Chondrocyte (in vitro differentiated cells): ENCODE data around the gene IQGAP2. TPM values are rescaled to one million over a fixed set of nuclear protein-coding genes. Genes with fewer than 3 reads are reported as not detected.

ENCODE experiments used
- DNase-seq: peaks from one replicate; pipeline ENCODE4 v3.0.0; 2021; ENCODE audit warnings: mixed read lengths, low spot score
- H3K27ac Mint-ChIP-seq: one replicate; pipeline ENCODE4 v1.8.0; 2021; ENCODE audit warnings: mild to moderate bottlenecking, moderate library complexity, mixed read lengths; ENCODE audit not compliant: unreplicated experiment
- H3K27me3 Mint-ChIP-seq: 2 replicates; pipeline ENCODE4 v1.8.0; 2021; ENCODE audit warnings: low read depth, mixed read lengths
- H3K36me3 Mint-ChIP-seq: 2 replicates; pipeline ENCODE4 v1.8.0; 2021; ENCODE audit warnings: low read depth, mixed read lengths
- H3K4me1 Mint-ChIP-seq: 2 replicates; pipeline ENCODE4 v1.8.0; 2021; ENCODE audit warnings: low read depth, mild to moderate bottlenecking, mixed read lengths
- H3K4me3 Mint-ChIP-seq: one replicate; pipeline ENCODE4 v1.8.0; 2021; ENCODE audit warnings: mild to moderate bottlenecking, moderate library complexity, mixed read lengths; ENCODE audit not compliant: unreplicated experiment
- H3K9me3 Mint-ChIP-seq: 2 replicates; pipeline ENCODE4 v1.8.0; 2021; ENCODE audit warnings: low read depth, mixed read lengths
- CTCF ChIP-seq: fragments of 200-600 bp; sonication (generic); IDR thresholded peaks from 2 replicates; pipeline ENCODE4 v1.5.0; 2021; ENCODE audit warnings: antibody characterized with exemption, mild to moderate bottlenecking, moderate library complexity
- total RNA-seq: library from RNA; stranded (reverse); gene quantifications from 3 replicates; pipeline ENCODE4 v1.2.1, GENCODE V29; 2021

The IQGAP2 gene
- total RNA-seq, 1 donor from 2014 or later = 3.0 TPM

GRCh38 chr5:76638479-76638878, 235.4 kb downstream of the IQGAP2 start:
- no peak for DNase-seq
- no peaks in the 10 kb centered on the region for H3K9me3 Mint-ChIP-seq

GRCh38 chr5:76641514-76642120, 238.5 kb downstream of the IQGAP2 start:
- Mint-ChIP-seq H3K4me1 (peaks cover 39% of the 10 kb centered on the region), H3K4me3 (no peak overlapping the region), H3K27ac (no peak overlapping the region), H3K9me3 (no peaks in the 10 kb centered on the region), H3K36me3 (no peaks in the 10 kb centered on the region), H3K27me3 (no peaks in the 10 kb centered on the region)
- no peak for DNase-seq
- TF ChIP-seq CTCF = peak; percentile 90

More at GRCh38 chr5:76638479-76638878, 235.4 kb downstream of the IQGAP2 start:
- Mint-ChIP-seq H3K27me3 (no peaks in the 10 kb centered on the region), H3K4me1 (peaks cover 46% of the 10 kb centered on the region), H3K27ac (peak overlapping the region; percentile 29), H3K4me3 (no peak overlapping the region), H3K36me3 (no peaks in the 10 kb centered on the region)
- no peak for TF ChIP-seq CTCF

GRCh38 chr5:76642390-76643040, 239.4 kb downstream of the IQGAP2 start:
- Mint-ChIP-seq H3K9me3 (peaks cover 2% of the 10 kb centered on the region), H3K27me3 (no peaks in the 10 kb centered on the region)

GRCh38 chr5:76643371-76643770, 240.3 kb downstream of the IQGAP2 start:
- H3K9me3 Mint-ChIP-seq = peaks cover 5% of the 10 kb centered on the region
- H3K4me3 Mint-ChIP-seq = no peak overlapping the region
- no peaks in the 10 kb centered on the region for H3K27me3 Mint-ChIP-seq
- no peak for TF ChIP-seq CTCF
- H3K36me3 Mint-ChIP-seq = no peaks in the 10 kb centered on the region
- H3K4me1 Mint-ChIP-seq = peaks cover 39% of the 10 kb centered on the region
- H3K27ac Mint-ChIP-seq = no peak overlapping the region
- no peak for DNase-seq

More at GRCh38 chr5:76642390-76643040, 239.4 kb downstream of the IQGAP2 start:
- peak overlapping the region; percentile 39 for H3K27ac Mint-ChIP-seq
- H3K36me3 Mint-ChIP-seq = no peaks in the 10 kb centered on the region
- H3K4me1 Mint-ChIP-seq = peaks cover 40% of the 10 kb centered on the region
- no peak overlapping the region for H3K4me3 Mint-ChIP-seq
- no peak for TF ChIP-seq CTCF
- no peak for DNase-seq

GRCh38 chr5:76649140-76649539, 246.1 kb downstream of the IQGAP2 start:
- H3K27ac Mint-ChIP-seq = no peak overlapping the region
- peaks cover 9% of the 10 kb centered on the region for H3K36me3 Mint-ChIP-seq
- H3K9me3 Mint-ChIP-seq = peaks cover 17% of the 10 kb centered on the region
- no peak for TF ChIP-seq CTCF
- H3K27me3 Mint-ChIP-seq = no peaks in the 10 kb centered on the region
- no peak overlapping the region for H3K4me3 Mint-ChIP-seq
- peaks cover 10% of the 10 kb centered on the region for H3K4me1 Mint-ChIP-seq
- DNase-seq = no peak
